SK-N-SH (cell line): ENCODE results near the gene JMJD7. TPM values are rescaled to one million over a fixed set of nuclear protein-coding genes. Genes with fewer than 3 reads are reported as not detected.

Experiments used
- CTCF ChIA-PET: fragments of 300-600, 350-600 bp; formaldehyde crosslinking; extraction: SDS; loops from one replicate; lab custom pipeline; 2021; lab: Yijun Ruan, JAX
- POLR2A ChIA-PET: fragments of 350-600 bp; sonication (Branson Sonifier 250); formaldehyde crosslinking; extraction: SDS; loops from one replicate; lab custom pipeline; 2020; ENCODE audit warnings: antibody characterized with exemption, inconsistent platforms; lab: Yijun Ruan, JAX
- DNase-seq: peaks from one replicate; pipeline ENCODE4 v3.0.0; 2012
- H2AFZ ChIP-seq: fragments of 200-600 bp; sonication (generic); 2 replicates; pipeline ENCODE4 v1.8.1; 2016; ENCODE audit warnings: antibody characterized with exemption, mild to moderate bottlenecking, low read depth
- H3F3A ChIP-seq: fragments of 200-600 bp; sonication (generic); replicated peaks from 2 replicates; pipeline ENCODE3; 2016; ENCODE audit warnings: antibody characterized with exemption, mild to moderate bottlenecking; ENCODE audit not compliant: insufficient read depth
- H3K27ac ChIP-seq, 2 experiments: fragments of 200-500 bp in 1 of 2; fragments of 200-600 bp in 1 of 2; sonication (Bioruptor generic) in 1 of 2; sonication (generic), shearing (Covaris generic) in 1 of 2; 2 replicates each; pipeline versions ENCODE4 v1.5.1 to v1.6.1; 2014 to 2016; ENCODE audit warnings: low read depth in 2 of 2, inconsistent platforms in 1 of 2, low read length in 1 of 2, mild to moderate bottlenecking in 1 of 2, mixed read lengths in 1 of 2
- H3K27me3 ChIP-seq: fragments of 200-600 bp; sonication (generic), shearing (Covaris generic); 2 replicates; pipeline ENCODE4 v1.6.1; 2016; ENCODE audit warnings: mixed run types; ENCODE audit not compliant: insufficient read depth
- H3K36me3 ChIP-seq, 2 experiments: fragments of 200-500 bp in 1 of 2; fragments of 200-600 bp in 1 of 2; sonication (Bioruptor generic) in 1 of 2; sonication (generic) in 1 of 2; replicated peaks in 1 of 2; 2 replicates each; pipeline versions ENCODE3 to v1.5.1; 2014 to 2016; ENCODE audit warnings: low read length in 1 of 2, mild to moderate bottlenecking in 1 of 2; ENCODE audit not compliant: insufficient read depth in 2 of 2, control insufficient read depth in 1 of 2
- H3K4me1 ChIP-seq, 2 experiments: fragments of 200-500 bp in 1 of 2; fragments of 200-600 bp in 1 of 2; sonication (Bioruptor generic) in 1 of 2; sonication (generic), shearing (Covaris generic) in 1 of 2; 2 replicates each; pipeline versions ENCODE4 v1.5.1 to v1.6.1; 2014 to 2016; ENCODE audit warnings: low read depth in 1 of 2, low read length in 1 of 2, mixed run types in 1 of 2; ENCODE audit not compliant: insufficient read depth in 2 of 2, control insufficient read depth in 1 of 2
- H3K4me2 ChIP-seq: fragments of 200-600 bp; sonication (generic), shearing (Covaris generic); 2 replicates; pipeline ENCODE4 v1.6.1; 2017; ENCODE audit warnings: mixed run types
- H3K4me3 ChIP-seq, 2 experiments: fragments of 200-500 bp in 1 of 2; fragments of 200-600 bp in 1 of 2; sonication (Bioruptor generic) in 1 of 2; sonication (generic), shearing (Covaris generic) in 1 of 2; 2 replicates each; pipeline versions ENCODE4 v1.5.1 to v1.8.1; 2014 to 2016; ENCODE audit warnings: low read depth in 2 of 2, inconsistent platforms in 1 of 2, low read length in 1 of 2, mild to moderate bottlenecking in 1 of 2, mixed read lengths in 1 of 2, moderate library complexity in 1 of 2
- H3K79me2 ChIP-seq: fragments of 200-600 bp; sonication (generic); 2 replicates; pipeline ENCODE4 v1.8.1; 2017; ENCODE audit warnings: mild to moderate bottlenecking; ENCODE audit not compliant: insufficient read depth
- H3K9ac ChIP-seq: fragments of 200-600 bp; sonication (generic); 2 replicates; pipeline ENCODE4 v1.6.1; 2017; ENCODE audit warnings: mixed run types
- H3K9me2 ChIP-seq: fragments of 200-600 bp; sonication (generic); 2 replicates; pipeline ENCODE4 v1.6.1; 2017; ENCODE audit warnings: mixed run types
- H3K9me3 ChIP-seq: fragments of 200-600 bp; sonication (generic); 2 replicates; pipeline ENCODE4 v1.6.1; 2017; ENCODE audit warnings: mixed run types, mild to moderate bottlenecking, moderate library complexity
- H4K20me1 ChIP-seq: fragments of 200-600 bp; sonication (generic); 2 replicates; pipeline ENCODE4 v1.6.1; 2017; ENCODE audit warnings: mild to moderate bottlenecking, mixed run types; ENCODE audit not compliant: insufficient read depth
- CHD2 ChIP-seq: fragments of 150-350 bp; IDR thresholded peaks from 2 replicates; pipeline ENCODE4 v1.6.1; 2018; ENCODE audit warnings: low read length; ENCODE audit not compliant: partially characterized antibody
- ELF1 ChIP-seq: IDR thresholded peaks from 2 replicates; pipeline ENCODE4 v1.4.0; 2012
- GABPA ChIP-seq: IDR thresholded peaks from 2 replicates; pipeline ENCODE4 v1.4.0; 2012; ENCODE audit warnings: low read depth, mild to moderate bottlenecking
- GATA2 ChIP-seq: sonication (generic); formaldehyde crosslinking; IDR thresholded peaks from 2 replicates; pipeline ENCODE4 v1.5.0; 2020; ENCODE audit warnings: mild to moderate bottlenecking, missing genetic modification reagents
- JUND ChIP-seq: IDR thresholded peaks from 2 replicates; pipeline ENCODE4 v1.4.0; 2012
- MEF2A ChIP-seq: IDR thresholded peaks from 2 replicates; pipeline ENCODE4 v1.4.0; 2012; ENCODE audit warnings: low read depth, borderline replicate concordance
- MXI1 ChIP-seq: IDR thresholded peaks from 2 replicates; pipeline ENCODE4 v1.6.1; 2012; ENCODE audit warnings: mild to moderate bottlenecking, low read depth, low read length, improper control_type of control experiment
- RAD21 ChIP-seq: IDR thresholded peaks from 2 replicates; pipeline ENCODE4 v1.6.1; 2012; ENCODE audit warnings: mild to moderate bottlenecking, low read length
- RCOR1 ChIP-seq: fragments of 150-350 bp; IDR thresholded peaks from 2 replicates; pipeline ENCODE4 v1.6.1; 2017; ENCODE audit warnings: antibody characterized with exemption, low read length
- RFX5 ChIP-seq: IDR thresholded peaks from 2 replicates; pipeline ENCODE4 v1.6.1; 2012; ENCODE audit warnings: mild to moderate bottlenecking, improper control_type of control experiment, low read length
- RXRA ChIP-seq: IDR thresholded peaks from 2 replicates; pipeline ENCODE4 v1.4.0; 2012; ENCODE audit warnings: low read depth, mild to moderate bottlenecking, borderline replicate concordance
- SIN3A ChIP-seq: IDR thresholded peaks from 2 replicates; pipeline ENCODE4 v1.6.1; 2012; ENCODE audit warnings: low read depth, mild to moderate bottlenecking, low read length, moderate library complexity, borderline replicate concordance
- YY1 ChIP-seq: IDR thresholded peaks from 2 replicates; pipeline ENCODE4 v1.4.0; 2012; ENCODE audit warnings: low read depth, mild to moderate bottlenecking
- WGBS: methylation state at CpG from one replicate; pipeline ENCODE4 v1.1.6; 2017; ENCODE audit warnings: low lambda C conversion rate; 5-methylcytosine and 5-hydroxymethylcytosine counted together
- polyA plus RNA-seq, 3 experiments: library from polyadenylated mRNA; depleted of rRNA; stranded (reverse); fragments of >200 nt; gene quantifications; 2 replicates each; pipeline ENCODE4 v1.2.3, GENCODE V29; 2012
- TF ChIP-seq, protein P1 (sequence below): IDR thresholded peaks from 2 replicates; pipeline ENCODE4 v1.4.0; 2012; ENCODE audit warnings: low read depth, borderline replicate concordance
- TF ChIP-seq, protein P2 (sequence below): IDR thresholded peaks from 2 replicates; pipeline ENCODE4 v1.4.0; 2012; ENCODE audit warnings: low read depth, borderline replicate concordance
- TF ChIP-seq, protein P3 (sequence below): fragments of 150-350 bp; IDR thresholded peaks from 2 replicates; pipeline ENCODE4 v1.6.1; 2016; ENCODE audit warnings: mild to moderate bottlenecking, low read depth, low read length
- TF ChIP-seq, protein P4 (sequence below): IDR thresholded peaks from 2 replicates; pipeline ENCODE4; 2012
- TF ChIP-seq, protein P5 (sequence below): fragments of 200-600 bp; sonication (generic); IDR thresholded peaks from 2 replicates; pipeline ENCODE4 v1.6.1; 2017; ENCODE audit warnings: antibody characterized with exemption, mild to moderate bottlenecking, moderate library complexity

Gene JMJD7
- polyA plus RNA-seq, 1 of the 3 experiments (the other 2 are of a cell fraction): 6.5 TPM

DNA sequence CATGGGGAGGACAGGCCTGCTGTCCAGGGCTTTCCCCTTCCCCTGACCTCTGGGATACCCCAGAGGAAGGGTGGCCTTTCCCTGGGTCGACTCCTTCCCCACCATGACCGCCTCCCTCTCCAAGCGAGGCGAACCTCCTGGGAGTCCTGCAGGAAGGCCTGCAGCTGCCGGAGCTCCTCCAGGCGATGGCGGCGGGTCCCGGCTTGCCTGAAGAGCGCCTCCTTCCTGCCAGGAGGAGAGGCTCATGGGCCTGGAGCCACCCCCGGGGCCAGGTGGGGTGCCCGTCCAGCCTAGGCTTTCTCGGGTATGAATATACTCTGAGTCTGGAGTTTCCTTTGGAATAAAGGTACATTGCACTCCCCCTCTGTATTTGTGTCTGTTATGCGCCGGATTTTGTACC is 30.9 kb downstream of the JMJD7 start:
- no peak for DNase-seq
- H3K9me3 ChIP-seq: no peaks in the 10 kb centered on the region
- no peak overlapping the region for H2AFZ ChIP-seq
- no peak overlapping the region for H3K4me3 ChIP-seq
- no peaks in the 10 kb centered on the region for H3K36me3 ChIP-seq
- CTCF ChIA-PET: interaction anchor here (0.6 to 1.3 kb wide), 2 partner anchors 46 to 86 kb away, joined by 3 to 5 read pairs; no protein-coding TSS in a partner anchor
- 82% methylated on average over 3 of the region's 15 CpGs for WGBS
- H4K20me1 ChIP-seq: no peaks in the 10 kb centered on the region
- no peak overlapping the region for H3K4me2 ChIP-seq
- H3K4me1 ChIP-seq: peaks cover 0 to 20% of the 10 kb centered on the region in 2 experiments; a peak in 1 of 4 replicates
- POLR2A ChIA-PET: no interaction called here
- TF ChIP-seq, protein P1, sequence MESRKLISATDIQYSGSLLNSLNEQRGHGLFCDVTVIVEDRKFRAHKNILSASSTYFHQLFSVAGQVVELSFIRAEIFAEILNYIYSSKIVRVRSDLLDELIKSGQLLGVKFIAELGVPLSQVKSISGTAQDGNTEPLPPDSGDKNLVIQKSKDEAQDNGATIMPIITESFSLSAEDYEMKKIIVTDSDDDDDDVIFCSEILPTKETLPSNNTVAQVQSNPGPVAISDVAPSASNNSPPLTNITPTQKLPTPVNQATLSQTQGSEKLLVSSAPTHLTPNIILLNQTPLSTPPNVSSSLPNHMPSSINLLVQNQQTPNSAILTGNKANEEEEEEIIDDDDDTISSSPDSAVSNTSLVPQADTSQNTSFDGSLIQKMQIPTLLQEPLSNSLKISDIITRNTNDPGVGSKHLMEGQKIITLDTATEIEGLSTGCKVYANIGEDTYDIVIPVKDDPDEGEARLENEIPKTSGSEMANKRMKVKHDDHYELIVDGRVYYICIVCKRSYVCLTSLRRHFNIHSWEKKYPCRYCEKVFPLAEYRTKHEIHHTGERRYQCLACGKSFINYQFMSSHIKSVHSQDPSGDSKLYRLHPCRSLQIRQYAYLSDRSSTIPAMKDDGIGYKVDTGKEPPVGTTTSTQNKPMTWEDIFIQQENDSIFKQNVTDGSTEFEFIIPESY: no peak
- H3K9ac ChIP-seq: no peak overlapping the region
- no peaks in the 10 kb centered on the region for H3K79me2 ChIP-seq
- H3K27me3 ChIP-seq: no peaks in the 10 kb centered on the region
- H3K27ac ChIP-seq: no peak overlapping the region
- no peaks in the 10 kb centered on the region for H3F3A ChIP-seq
- no peaks in the 10 kb centered on the region for H3K9me2 ChIP-seq

DNA sequence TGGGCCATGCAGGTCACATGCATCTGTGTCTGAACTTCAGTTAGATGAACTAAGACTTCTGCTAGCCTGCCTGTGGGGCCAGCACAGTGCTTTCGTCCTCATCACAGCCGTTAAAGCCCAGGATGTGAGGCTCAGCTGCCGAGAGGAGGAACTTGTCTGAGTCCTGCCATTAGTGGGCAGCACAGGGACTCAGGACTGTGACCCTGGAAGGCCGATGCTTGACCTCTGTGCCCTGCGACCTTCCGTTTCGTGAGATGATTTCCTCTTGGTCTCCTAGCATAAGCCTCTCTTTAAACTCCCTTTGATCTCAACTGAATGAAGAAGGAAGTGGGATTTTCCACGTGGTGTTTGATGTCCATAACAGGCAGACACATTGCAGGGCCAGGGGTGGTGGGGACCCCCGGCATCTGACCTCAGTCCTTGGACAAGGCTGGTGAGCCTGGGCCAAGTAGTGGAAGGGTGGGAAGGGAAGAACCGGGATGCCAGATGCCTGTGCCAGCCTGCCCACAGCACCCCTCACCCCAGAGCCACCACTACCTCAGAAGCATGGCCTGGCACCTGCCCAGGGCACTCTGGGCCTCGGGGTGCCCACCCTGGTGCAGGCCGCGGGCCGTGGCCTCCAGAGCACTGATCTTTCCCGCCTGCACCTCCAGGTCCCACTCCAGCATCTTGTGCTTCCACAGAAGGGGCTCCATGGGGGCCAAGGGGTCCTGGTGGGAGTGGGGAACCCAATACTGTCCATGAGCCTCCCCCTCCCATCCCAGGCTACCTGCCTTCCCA is 32.3 kb downstream of the JMJD7 start:
- H3K4me1 ChIP-seq: peaks cover 0 to 16% of the 10 kb centered on the region in 2 experiments; a peak in 1 of 4 replicates
- TF ChIP-seq GABPA (no peak), GATA2 (CRISPR knock-in tag) (no peak), RAD21 (no peak), MXI1 (no peak), ELF1 (no peak), MEF2A (no peak), YY1 (no peak), RFX5 (no peak), CHD2 (no peak), JUND (no peak), SIN3A (no peak), RCOR1 (no peak), RXRA (no peak)
- TF ChIP-seq, protein P2, sequence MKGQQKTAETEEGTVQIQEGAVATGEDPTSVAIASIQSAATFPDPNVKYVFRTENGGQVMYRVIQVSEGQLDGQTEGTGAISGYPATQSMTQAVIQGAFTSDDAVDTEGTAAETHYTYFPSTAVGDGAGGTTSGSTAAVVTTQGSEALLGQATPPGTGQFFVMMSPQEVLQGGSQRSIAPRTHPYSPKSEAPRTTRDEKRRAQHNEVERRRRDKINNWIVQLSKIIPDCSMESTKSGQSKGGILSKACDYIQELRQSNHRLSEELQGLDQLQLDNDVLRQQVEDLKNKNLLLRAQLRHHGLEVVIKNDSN: no peak
- TF ChIP-seq, protein P3, sequence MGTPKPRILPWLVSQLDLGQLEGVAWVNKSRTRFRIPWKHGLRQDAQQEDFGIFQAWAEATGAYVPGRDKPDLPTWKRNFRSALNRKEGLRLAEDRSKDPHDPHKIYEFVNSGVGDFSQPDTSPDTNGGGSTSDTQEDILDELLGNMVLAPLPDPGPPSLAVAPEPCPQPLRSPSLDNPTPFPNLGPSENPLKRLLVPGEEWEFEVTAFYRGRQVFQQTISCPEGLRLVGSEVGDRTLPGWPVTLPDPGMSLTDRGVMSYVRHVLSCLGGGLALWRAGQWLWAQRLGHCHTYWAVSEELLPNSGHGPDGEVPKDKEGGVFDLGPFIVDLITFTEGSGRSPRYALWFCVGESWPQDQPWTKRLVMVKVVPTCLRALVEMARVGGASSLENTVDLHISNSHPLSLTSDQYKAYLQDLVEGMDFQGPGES: no peak
- TF ChIP-seq, protein P4, sequence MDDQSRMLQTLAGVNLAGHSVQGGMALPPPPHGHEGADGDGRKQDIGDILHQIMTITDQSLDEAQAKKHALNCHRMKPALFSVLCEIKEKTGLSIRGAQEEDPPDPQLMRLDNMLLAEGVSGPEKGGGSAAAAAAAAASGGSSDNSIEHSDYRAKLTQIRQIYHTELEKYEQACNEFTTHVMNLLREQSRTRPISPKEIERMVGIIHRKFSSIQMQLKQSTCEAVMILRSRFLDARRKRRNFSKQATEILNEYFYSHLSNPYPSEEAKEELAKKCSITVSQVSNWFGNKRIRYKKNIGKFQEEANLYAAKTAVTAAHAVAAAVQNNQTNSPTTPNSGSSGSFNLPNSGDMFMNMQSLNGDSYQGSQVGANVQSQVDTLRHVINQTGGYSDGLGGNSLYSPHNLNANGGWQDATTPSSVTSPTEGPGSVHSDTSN: no peak
- TF ChIP-seq, protein P5, sequence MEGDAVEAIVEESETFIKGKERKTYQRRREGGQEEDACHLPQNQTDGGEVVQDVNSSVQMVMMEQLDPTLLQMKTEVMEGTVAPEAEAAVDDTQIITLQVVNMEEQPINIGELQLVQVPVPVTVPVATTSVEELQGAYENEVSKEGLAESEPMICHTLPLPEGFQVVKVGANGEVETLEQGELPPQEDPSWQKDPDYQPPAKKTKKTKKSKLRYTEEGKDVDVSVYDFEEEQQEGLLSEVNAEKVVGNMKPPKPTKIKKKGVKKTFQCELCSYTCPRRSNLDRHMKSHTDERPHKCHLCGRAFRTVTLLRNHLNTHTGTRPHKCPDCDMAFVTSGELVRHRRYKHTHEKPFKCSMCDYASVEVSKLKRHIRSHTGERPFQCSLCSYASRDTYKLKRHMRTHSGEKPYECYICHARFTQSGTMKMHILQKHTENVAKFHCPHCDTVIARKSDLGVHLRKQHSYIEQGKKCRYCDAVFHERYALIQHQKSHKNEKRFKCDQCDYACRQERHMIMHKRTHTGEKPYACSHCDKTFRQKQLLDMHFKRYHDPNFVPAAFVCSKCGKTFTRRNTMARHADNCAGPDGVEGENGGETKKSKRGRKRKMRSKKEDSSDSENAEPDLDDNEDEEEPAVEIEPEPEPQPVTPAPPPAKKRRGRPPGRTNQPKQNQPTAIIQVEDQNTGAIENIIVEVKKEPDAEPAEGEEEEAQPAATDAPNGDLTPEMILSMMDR: no peak
- ChIA-PET POLR2A (no interaction called here), CTCF (interaction anchor here (1.7 to 2.5 kb wide), 2 partner anchors 19 to 44 kb away, joined by 3 to 15 read pairs; no protein-coding TSS in a partner anchor)
- H3K79me2 ChIP-seq: no peaks in the 10 kb centered on the region
- no peaks in the 10 kb centered on the region for H3K9me3 ChIP-seq
- H3K27ac ChIP-seq: no peak overlapping the region
- H3K4me3 ChIP-seq: no peak overlapping the region
- H3K4me2 ChIP-seq: no peak overlapping the region
- H3K27me3 ChIP-seq: no peaks in the 10 kb centered on the region
- no peaks in the 10 kb centered on the region for H3K36me3 ChIP-seq
- H2AFZ ChIP-seq: no peak overlapping the region
- no peaks in the 10 kb centered on the region for H3K9me2 ChIP-seq
- H3F3A ChIP-seq: no peaks in the 10 kb centered on the region
- H3K9ac ChIP-seq: no peak overlapping the region
- H4K20me1 ChIP-seq: no peaks in the 10 kb centered on the region
- 77% methylated on average over 7 of the region's 15 CpGs for WGBS
- no peak for DNase-seq
